ENCODE data around the gene EXOC6. TPM values are rescaled to one million over a fixed set of nuclear protein-coding genes. Genes with fewer than 3 reads are reported as not detected.

EXOC6 gene
- total and polyA plus RNA-seq, 10 of the 15 experiments (the other 5 are each of a cell fraction or from before 2014, with no cell fraction given), result 7.6 to 53.8 (median 13.3) TPM

DNA sequence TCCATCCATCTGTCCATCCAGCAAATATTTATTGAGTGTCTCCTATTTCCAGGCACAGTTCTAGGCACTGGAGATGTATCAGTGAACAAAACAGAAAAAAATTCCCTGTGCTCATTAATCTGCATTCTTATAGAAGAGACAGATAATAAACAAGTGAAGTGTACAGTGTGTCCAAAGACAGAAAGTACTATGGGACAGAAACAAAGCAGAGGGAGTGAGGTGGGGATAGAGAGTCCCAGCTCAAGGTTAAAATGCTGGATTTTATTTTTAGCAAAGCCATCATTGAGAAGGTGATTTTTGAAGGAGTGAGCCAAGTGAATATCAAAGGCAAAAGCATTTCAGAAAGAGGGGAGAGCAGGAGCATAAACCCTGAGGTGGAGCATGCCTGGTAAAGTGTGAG, 21.8 kb upstream of the EXOC6 start:
- no peaks in the 10 kb centered on the region for H3K36me3 ChIP-seq (ENCODE audit: control insufficient read depth in 2 of 2, insufficient read depth in 2 of 2, low read length in 1 of 2)
- H3K4me2 ChIP-seq (ENCODE audit: control insufficient read depth, insufficient read depth), result no peak overlapping the region
- FAIRE-seq, result no peak
- no peak for ATAC-seq
- intact Hi-C loops (cut with micrococcal nuclease; ENCODE audit: unreplicated experiment) (no loop called here), in situ Hi-C loops (cut with MboI) (no loop called here)
- H3K27me3 ChIP-seq (replicated peaks in 1 of 2; ENCODE audit: control insufficient read depth in 2 of 2, insufficient read depth in 2 of 2, low read length in 1 of 2), result no peaks in the 10 kb centered on the region
- peaks cover 1% of the 10 kb centered on the region; the same call in 2 of the 3 replicates for H3K9me3 ChIP-seq (replicated peaks; ENCODE audit: control insufficient read depth, insufficient read depth, low read length)
- no peak overlapping the region for H3K4me3 ChIP-seq
- ChIA-PET RAD21 (ENCODE audit: unreplicated experiment) (no interaction called here), CTCF (no interaction called here), POLR2A (no interaction called here), SMC1A (ENCODE audit: uncharacterized antibody, unreplicated experiment) (no interaction called here)
- no TSS peak for BruUV-seq (replicated peaks)
- H2AFZ ChIP-seq (ENCODE audit: control insufficient read depth, low read depth, low read length), result no peak overlapping the region
- H3K79me2 ChIP-seq (ENCODE audit: control insufficient read depth, insufficient read depth, low read length), result no peaks in the 10 kb centered on the region
- H3K27ac ChIP-seq (ENCODE audit: control insufficient read depth, insufficient read depth), result no peak overlapping the region
- TF ChIP-seq MLLT1 (IDR thresholded peaks at IDR 0.05), result no peak
- TF ChIP-seq POLR2AphosphoS5 (IDR thresholded peaks at IDR 0.05; ENCODE audit: low read length), result no peak
- TF ChIP-seq ZSCAN29 (IDR thresholded peaks at IDR 0.05), result no peak
- TF ChIP-seq, protein P1, sequence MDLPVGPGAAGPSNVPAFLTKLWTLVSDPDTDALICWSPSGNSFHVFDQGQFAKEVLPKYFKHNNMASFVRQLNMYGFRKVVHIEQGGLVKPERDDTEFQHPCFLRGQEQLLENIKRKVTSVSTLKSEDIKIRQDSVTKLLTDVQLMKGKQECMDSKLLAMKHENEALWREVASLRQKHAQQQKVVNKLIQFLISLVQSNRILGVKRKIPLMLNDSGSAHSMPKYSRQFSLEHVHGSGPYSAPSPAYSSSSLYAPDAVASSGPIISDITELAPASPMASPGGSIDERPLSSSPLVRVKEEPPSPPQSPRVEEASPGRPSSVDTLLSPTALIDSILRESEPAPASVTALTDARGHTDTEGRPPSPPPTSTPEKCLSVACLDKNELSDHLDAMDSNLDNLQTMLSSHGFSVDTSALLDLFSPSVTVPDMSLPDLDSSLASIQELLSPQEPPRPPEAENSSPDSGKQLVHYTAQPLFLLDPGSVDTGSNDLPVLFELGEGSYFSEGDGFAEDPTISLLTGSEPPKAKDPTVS (IDR thresholded peaks at IDR 0.05; ENCODE audit: low read depth, low read length), result no peak
- no peak for TF ChIP-seq GABPA (IDR thresholded peaks at IDR 0.05; ENCODE audit: low read depth)
- no peak for TF ChIP-seq IKZF2 (IDR thresholded peaks at IDR 0.05)
- TF ChIP-seq NR2C2 (IDR thresholded peaks at IDR 0.05; ENCODE audit: borderline replicate concordance, control insufficient read depth, insufficient read length, low read depth), result no peak
- TF ChIP-seq SIX5 (IDR thresholded peaks at IDR 0.05; ENCODE audit: low read depth, low read length, severe bottlenecking), result no peak
- no peak for TF ChIP-seq SREBF1 (IDR thresholded peaks at IDR 0.05; ENCODE audit: low read length)
- no peak for TF ChIP-seq MYC (IDR thresholded peaks at IDR 0.05; ENCODE audit: insufficient read depth, insufficient read length, insufficient replicate concordance, low read length, severe bottlenecking)
- TF ChIP-seq SREBF2 (IDR thresholded peaks at IDR 0.05; ENCODE audit: low read length), result no peak
- TF ChIP-seq NFIC (IDR thresholded peaks at IDR 0.05; ENCODE audit: low read depth, low read length), result no peak
- TF ChIP-seq ZNF217 (IDR thresholded peaks at IDR 0.05), result no peak
- no peak for TF ChIP-seq KLF5 (IDR thresholded peaks at IDR 0.05; ENCODE audit: partially characterized antibody)
- TF ChIP-seq ESRRA (IDR thresholded peaks at IDR 0.05; ENCODE audit: low read length), result no peak
- TF ChIP-seq WRNIP1 (IDR thresholded peaks at IDR 0.05; ENCODE audit: borderline replicate concordance, low read depth, low read length), result no peak
- TF ChIP-seq E2F8 (IDR thresholded peaks at IDR 0.05; ENCODE audit: low read depth, partially characterized antibody), result no peak
- no peaks in the 10 kb centered on the region for H3K4me1 ChIP-seq (ENCODE audit: control insufficient read depth, insufficient read depth, low read length)
- no peak for DNase-seq (ENCODE audit: low read depth, low spot score)
- H4K20me1 ChIP-seq (ENCODE audit: control insufficient read depth, insufficient read depth), result no peaks in the 10 kb centered on the region
- H3K9ac ChIP-seq (ENCODE audit: control insufficient read depth, insufficient read depth, low read length), result no peak overlapping the region
